ENCODE results near the gene GNAI1. TPM values are rescaled to one million over a fixed set of nuclear protein-coding genes. Genes with fewer than 3 reads are reported as not detected.

GNAI1 gene
- total and polyA plus RNA-seq, 4 donors = 8.9 to 38.7 (median 20.9) TPM

DNA sequence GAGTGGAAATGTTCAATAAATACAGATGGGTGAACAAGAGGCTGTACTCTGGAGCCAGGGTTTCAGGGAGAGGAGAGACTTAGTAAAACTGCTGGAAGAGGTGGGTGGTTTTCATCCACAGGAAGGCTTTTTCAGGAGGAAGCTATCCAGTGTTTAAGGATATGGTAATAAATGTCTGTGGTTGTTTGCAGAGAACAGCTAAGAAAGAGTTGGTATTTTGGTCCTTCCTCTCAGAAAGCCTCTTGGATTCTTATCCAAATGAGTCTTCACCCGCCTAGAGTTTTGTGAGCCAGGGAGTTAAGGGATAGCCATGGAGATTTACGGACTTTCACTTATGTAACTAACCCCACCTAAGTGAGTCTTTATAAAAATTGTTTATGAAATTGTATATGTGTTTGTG is 95.7 kb downstream of the GNAI1 start:
- Histone ChIP-seq H3K9ac (ENCODE audit: low read depth in 1 of 2, low read length in 2 of 2) (no peak overlapping the region), H3K36me3 (ENCODE audit: control insufficient read depth in 4 of 4, insufficient read depth in 3 of 4, low read depth in 1 of 4, low read length in 3 of 4) (no peaks in the 10 kb centered on the region), H3K27ac (ENCODE audit: low read depth in 1 of 2, low read length in 2 of 2) (no peak overlapping the region), H3K9me3 (ENCODE audit: control insufficient read depth in 4 of 4, low read length in 3 of 4) (no peaks in the 10 kb centered on the region), H3K27me3 (ENCODE audit: control insufficient read depth in 4 of 4, insufficient read depth in 4 of 4, low read length in 3 of 4) (no peaks in the 10 kb centered on the region), H3K4me1 (ENCODE audit: control insufficient read depth in 4 of 4, insufficient read depth in 4 of 4, low read length in 3 of 4) (no peaks in the 10 kb centered on the region), H3K4me3 (ENCODE audit: low read depth in 1 of 3, low read length in 3 of 3) (no peak overlapping the region)
- WGBS = 94% methylated on average over 2 of the region's 2 CpGs
- TF ChIP-seq YY1 (IDR thresholded peaks at IDR 0.05) = no peak
- no peak for TF ChIP-seq TAF1 (conservative IDR thresholded peaks at IDR 0.05)
- TF ChIP-seq, protein P1, sequence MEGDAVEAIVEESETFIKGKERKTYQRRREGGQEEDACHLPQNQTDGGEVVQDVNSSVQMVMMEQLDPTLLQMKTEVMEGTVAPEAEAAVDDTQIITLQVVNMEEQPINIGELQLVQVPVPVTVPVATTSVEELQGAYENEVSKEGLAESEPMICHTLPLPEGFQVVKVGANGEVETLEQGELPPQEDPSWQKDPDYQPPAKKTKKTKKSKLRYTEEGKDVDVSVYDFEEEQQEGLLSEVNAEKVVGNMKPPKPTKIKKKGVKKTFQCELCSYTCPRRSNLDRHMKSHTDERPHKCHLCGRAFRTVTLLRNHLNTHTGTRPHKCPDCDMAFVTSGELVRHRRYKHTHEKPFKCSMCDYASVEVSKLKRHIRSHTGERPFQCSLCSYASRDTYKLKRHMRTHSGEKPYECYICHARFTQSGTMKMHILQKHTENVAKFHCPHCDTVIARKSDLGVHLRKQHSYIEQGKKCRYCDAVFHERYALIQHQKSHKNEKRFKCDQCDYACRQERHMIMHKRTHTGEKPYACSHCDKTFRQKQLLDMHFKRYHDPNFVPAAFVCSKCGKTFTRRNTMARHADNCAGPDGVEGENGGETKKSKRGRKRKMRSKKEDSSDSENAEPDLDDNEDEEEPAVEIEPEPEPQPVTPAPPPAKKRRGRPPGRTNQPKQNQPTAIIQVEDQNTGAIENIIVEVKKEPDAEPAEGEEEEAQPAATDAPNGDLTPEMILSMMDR (IDR thresholded peaks at IDR 0.05; ENCODE audit: low read depth, low read length, missing input control) = no peak
- no peak for TF ChIP-seq FOXA1 (IDR thresholded peaks at IDR 0.05)
- TF ChIP-seq, protein P2, sequence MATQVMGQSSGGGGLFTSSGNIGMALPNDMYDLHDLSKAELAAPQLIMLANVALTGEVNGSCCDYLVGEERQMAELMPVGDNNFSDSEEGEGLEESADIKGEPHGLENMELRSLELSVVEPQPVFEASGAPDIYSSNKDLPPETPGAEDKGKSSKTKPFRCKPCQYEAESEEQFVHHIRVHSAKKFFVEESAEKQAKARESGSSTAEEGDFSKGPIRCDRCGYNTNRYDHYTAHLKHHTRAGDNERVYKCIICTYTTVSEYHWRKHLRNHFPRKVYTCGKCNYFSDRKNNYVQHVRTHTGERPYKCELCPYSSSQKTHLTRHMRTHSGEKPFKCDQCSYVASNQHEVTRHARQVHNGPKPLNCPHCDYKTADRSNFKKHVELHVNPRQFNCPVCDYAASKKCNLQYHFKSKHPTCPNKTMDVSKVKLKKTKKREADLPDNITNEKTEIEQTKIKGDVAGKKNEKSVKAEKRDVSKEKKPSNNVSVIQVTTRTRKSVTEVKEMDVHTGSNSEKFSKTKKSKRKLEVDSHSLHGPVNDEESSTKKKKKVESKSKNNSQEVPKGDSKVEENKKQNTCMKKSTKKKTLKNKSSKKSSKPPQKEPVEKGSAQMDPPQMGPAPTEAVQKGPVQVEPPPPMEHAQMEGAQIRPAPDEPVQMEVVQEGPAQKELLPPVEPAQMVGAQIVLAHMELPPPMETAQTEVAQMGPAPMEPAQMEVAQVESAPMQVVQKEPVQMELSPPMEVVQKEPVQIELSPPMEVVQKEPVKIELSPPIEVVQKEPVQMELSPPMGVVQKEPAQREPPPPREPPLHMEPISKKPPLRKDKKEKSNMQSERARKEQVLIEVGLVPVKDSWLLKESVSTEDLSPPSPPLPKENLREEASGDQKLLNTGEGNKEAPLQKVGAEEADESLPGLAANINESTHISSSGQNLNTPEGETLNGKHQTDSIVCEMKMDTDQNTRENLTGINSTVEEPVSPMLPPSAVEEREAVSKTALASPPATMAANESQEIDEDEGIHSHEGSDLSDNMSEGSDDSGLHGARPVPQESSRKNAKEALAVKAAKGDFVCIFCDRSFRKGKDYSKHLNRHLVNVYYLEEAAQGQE (IDR thresholded peaks at IDR 0.05) = no peak
- no peak for TF ChIP-seq RAD21 (IDR thresholded peaks at IDR 0.05)
- no peak for TF ChIP-seq RXRA (IDR thresholded peaks at IDR 0.05)
- no peak for DNase-seq (ENCODE audit: low spot score)

DNA sequence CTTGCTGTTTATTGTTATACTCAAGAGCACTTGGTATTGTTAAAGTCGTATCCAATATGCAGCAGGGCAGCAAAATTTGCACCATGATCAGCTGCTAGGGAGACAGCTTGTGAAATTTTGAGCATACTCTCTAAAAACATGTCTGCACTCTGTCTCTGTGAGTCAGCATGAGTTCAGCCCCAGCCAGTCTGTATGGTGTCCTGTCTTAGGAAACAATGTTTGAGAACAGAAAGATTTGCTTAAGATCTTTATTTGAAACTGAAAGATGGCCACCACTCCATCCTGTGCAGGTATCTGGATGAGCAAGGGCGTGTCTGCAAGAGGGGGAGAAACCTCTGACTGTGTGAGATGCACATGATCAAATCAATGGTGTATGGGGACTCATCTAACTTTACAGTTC is 97.1 kb downstream of the GNAI1 start:
- no peaks in the 10 kb centered on the region for H3K4me1 ChIP-seq (ENCODE audit: control insufficient read depth in 4 of 4, insufficient read depth in 4 of 4, low read length in 3 of 4)
- no peak overlapping the region for H3K9ac ChIP-seq (ENCODE audit: low read depth in 1 of 2, low read length in 2 of 2)
- H3K36me3 ChIP-seq (ENCODE audit: control insufficient read depth in 4 of 4, insufficient read depth in 3 of 4, low read depth in 1 of 4, low read length in 3 of 4) = no peaks in the 10 kb centered on the region
- WGBS = 96% methylated on average over 2 of the region's 2 CpGs
- H3K27me3 ChIP-seq (ENCODE audit: control insufficient read depth in 4 of 4, insufficient read depth in 4 of 4, low read length in 3 of 4) = no peaks in the 10 kb centered on the region
- no peaks in the 10 kb centered on the region for H3K9me3 ChIP-seq (ENCODE audit: control insufficient read depth in 4 of 4, low read length in 3 of 4)
- no peak for DNase-seq (ENCODE audit: low spot score)
- H3K27ac ChIP-seq (ENCODE audit: low read depth in 1 of 2, low read length in 2 of 2) = no peak overlapping the region
- H3K4me3 ChIP-seq (ENCODE audit: low read depth in 1 of 3, low read length in 3 of 3) = no peak overlapping the region
- TF ChIP-seq, protein P3, sequence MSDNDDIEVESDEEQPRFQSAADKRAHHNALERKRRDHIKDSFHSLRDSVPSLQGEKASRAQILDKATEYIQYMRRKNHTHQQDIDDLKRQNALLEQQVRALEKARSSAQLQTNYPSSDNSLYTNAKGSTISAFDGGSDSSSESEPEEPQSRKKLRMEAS (IDR thresholded peaks at IDR 0.05) = no peak
- no peak for TF ChIP-seq FOXA2 (IDR thresholded peaks at IDR 0.05)
- no peak for TF ChIP-seq FOXA1 (IDR thresholded peaks at IDR 0.05)
- TF ChIP-seq GABPA (IDR thresholded peaks at IDR 0.05 in 1 of 2, conservative IDR thresholded peaks at IDR 0.05 in 1 of 2) = no peak
- no peak for TF ChIP-seq JUND (IDR thresholded peaks at IDR 0.05)
- TF ChIP-seq TAF1 (conservative IDR thresholded peaks at IDR 0.05) = no peak
- TF ChIP-seq NR2F2 (IDR thresholded peaks at IDR 0.05) = no peak
- TF ChIP-seq EGR1 (IDR thresholded peaks at IDR 0.05; ENCODE audit: low read depth in 2 of 2) = no peak
- no peak for TF ChIP-seq SP1 (IDR thresholded peaks at IDR 0.05)
- TF ChIP-seq, protein P4, sequence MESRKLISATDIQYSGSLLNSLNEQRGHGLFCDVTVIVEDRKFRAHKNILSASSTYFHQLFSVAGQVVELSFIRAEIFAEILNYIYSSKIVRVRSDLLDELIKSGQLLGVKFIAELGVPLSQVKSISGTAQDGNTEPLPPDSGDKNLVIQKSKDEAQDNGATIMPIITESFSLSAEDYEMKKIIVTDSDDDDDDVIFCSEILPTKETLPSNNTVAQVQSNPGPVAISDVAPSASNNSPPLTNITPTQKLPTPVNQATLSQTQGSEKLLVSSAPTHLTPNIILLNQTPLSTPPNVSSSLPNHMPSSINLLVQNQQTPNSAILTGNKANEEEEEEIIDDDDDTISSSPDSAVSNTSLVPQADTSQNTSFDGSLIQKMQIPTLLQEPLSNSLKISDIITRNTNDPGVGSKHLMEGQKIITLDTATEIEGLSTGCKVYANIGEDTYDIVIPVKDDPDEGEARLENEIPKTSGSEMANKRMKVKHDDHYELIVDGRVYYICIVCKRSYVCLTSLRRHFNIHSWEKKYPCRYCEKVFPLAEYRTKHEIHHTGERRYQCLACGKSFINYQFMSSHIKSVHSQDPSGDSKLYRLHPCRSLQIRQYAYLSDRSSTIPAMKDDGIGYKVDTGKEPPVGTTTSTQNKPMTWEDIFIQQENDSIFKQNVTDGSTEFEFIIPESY (IDR thresholded peaks at IDR 0.05) = no peak
